Measurements from ENCODE around the gene CBARP. TPM values are rescaled to one million over a fixed set of nuclear protein-coding genes. Genes with fewer than 3 reads are reported as not detected.
A peak's percentile ranks its signal among the peaks of the same experiment; 100 is the strongest.

CBARP gene
- total and polyA plus RNA-seq, 2 of the 13 experiments (the other 11 are each of a cell fraction or from before 2014, with no cell fraction given), result 1.2 to 1.4 TPM

DNA sequence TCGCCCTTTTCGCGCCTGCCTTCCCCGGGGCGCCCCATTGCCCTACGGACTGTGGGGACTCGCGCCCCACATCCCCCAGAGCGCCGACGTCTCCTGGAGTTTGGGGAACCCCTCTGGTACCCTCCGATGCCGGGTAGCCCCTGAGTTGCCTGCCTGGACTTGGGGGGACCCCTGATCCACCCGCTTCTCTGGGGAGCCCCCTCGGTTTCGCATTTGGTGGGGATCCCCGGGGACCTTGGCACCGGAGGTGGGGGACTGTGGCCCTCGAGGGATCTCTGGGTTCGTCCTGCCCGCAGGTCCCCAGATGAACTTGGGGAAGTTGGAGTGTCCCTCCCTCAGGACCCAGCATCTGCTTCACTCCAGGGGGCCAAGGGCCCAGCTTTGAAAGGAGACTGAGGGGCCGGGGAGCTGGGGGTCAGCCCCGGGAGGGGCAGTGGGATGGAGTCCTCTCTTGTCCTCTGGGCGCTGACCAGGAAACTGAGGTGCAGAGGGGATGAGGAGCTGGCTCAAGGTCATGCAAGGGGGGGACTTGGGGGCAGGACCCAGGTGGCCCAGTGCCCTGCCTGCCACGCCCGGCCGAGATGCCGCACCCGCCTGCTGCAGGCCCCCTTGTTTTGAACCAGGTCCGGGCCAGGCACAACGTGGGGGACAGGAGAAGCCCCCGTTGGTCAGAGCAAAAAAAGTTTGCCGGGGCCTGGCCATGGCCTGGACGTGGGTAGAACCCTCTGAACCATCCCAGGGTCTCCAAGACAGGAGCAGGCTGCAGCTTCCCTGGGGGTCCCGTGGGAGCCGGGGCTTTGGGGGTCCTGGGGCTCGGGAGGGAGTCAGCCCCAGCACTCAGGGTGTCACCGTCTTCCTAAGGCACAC, 48.9 kb upstream of the CBARP start:
- peaks cover 0 to 3% of the 10 kb centered on the region in 2 experiments; a peak in 1 of 5 replicates for H3K36me3 ChIP-seq (replicated peaks in 1 of 2; ENCODE audit: control insufficient read depth in 1 of 2, insufficient read depth in 2 of 2, low read length in 2 of 2)
- H2AFZ ChIP-seq (ENCODE audit: low read length), result no peak overlapping the region
- peaks cover 76% of the 10 kb centered on the region for H3K4me1 ChIP-seq (ENCODE audit: insufficient read depth, low read length)
- peak overlapping the region; percentile 52 for H3K27ac ChIP-seq (ENCODE audit: extremely low read length, insufficient read depth, low read length)
- in situ Hi-C loops (cut with HindIII; ENCODE audit: extremely low pct_ligation_motif_present, low pct_unique_long_range_greater_than_20kb) (no loop called here), intact Hi-C loops (cut with micrococcal nuclease; ENCODE audit: unreplicated experiment) (no loop called here)
- no peak for FAIRE-seq
- peak overlapping the region; percentile 75 to 89 (median 82) for H3K4me3 ChIP-seq (replicated peaks in 1 of 3; ENCODE audit: insufficient read depth in 1 of 3, low read depth in 2 of 3, low read length in 3 of 3)
- ATAC-seq, result no peak
- H3K9me3 ChIP-seq (ENCODE audit: low read length), result no peaks in the 10 kb centered on the region
- H3K9ac ChIP-seq (ENCODE audit: insufficient read depth, low read depth, low read length), result peak overlapping the region; percentile 71
- BruUV-seq (replicated peaks), result no TSS peak
- H4K20me1 ChIP-seq (ENCODE audit: insufficient read depth, low read length), result no peaks in the 10 kb centered on the region
- DNase-seq (ENCODE audit: low spot score), result no peak
- CTCF ChIA-PET (ENCODE audit: low intra/inter-chr PET ratio, low total read pairs), result no interaction called here
- WGBS (ENCODE audit: low lambda C conversion rate), result 6% methylated on average over 3 of the region's 38 CpGs
- H3K79me2 ChIP-seq (ENCODE audit: insufficient read depth, low read length), result peaks cover 45% of the 10 kb centered on the region
- H3K4me2 ChIP-seq (ENCODE audit: low read depth, low read length), result peak overlapping the region; percentile 81
- H3K27me3 ChIP-seq (ENCODE audit: control insufficient read depth in 1 of 2, insufficient read depth in 2 of 2, low read length in 2 of 2), result no peaks in the 10 kb centered on the region; a peak in 1 of 5 replicates
- POLR2A ChIA-PET, result interaction anchor here (0.6 to 1.7 kb wide), 4 partner anchors 12 to 58 kb away, joined by 3 to 8 read pairs (median 4); partner anchors contain the start of genes CIRBP and FAM174C
- no peak; the same call in 1 of the 2 replicates for TF ChIP-seq GFI1 (CRISPR knock-in tag; IDR thresholded peaks at IDR 0.05; ENCODE audit: borderline replicate concordance)
- TF ChIP-seq PCBP1 (IDR thresholded peaks at IDR 0.05; ENCODE audit: borderline replicate concordance, low read depth, low read length), result 0 out of 2 replicates have a peak, but pooled peaks have one; percentile 17
- no peak for TF ChIP-seq ARNT (IDR thresholded peaks at IDR 0.05)
- TF ChIP-seq ZNF782 (CRISPR knock-in tag; IDR thresholded peaks at IDR 0.05; ENCODE audit: borderline replicate concordance), result no peak
- TF ChIP-seq AGO1 (IDR thresholded peaks at IDR 0.05; ENCODE audit: low read depth, low read length, poor library complexity, severe bottlenecking), result peak; percentile 41
- no peak for TF ChIP-seq ZNF44 (CRISPR knock-in tag; IDR thresholded peaks at IDR 0.05)
- TF ChIP-seq, protein P1, sequence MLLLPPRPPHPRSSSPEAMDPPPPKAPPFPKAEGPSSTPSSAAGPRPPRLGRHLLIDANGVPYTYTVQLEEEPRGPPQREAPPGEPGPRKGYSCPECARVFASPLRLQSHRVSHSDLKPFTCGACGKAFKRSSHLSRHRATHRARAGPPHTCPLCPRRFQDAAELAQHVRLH (CRISPR knock-in tag; IDR thresholded peaks at IDR 0.05; ENCODE audit: borderline replicate concordance, low read depth), result 0 out of 2 replicates have a peak, but pooled peaks have one; percentile 6
- no peak for TF ChIP-seq ZSCAN20 (CRISPR knock-in tag; IDR thresholded peaks at IDR 0.05; ENCODE audit: borderline replicate concordance)
- TF ChIP-seq FOXC1 (CRISPR knock-in tag; IDR thresholded peaks at IDR 0.05; ENCODE audit: borderline replicate concordance), result peak; percentile 55; the same call in 1 of the 2 replicates
- TF ChIP-seq, protein P2, sequence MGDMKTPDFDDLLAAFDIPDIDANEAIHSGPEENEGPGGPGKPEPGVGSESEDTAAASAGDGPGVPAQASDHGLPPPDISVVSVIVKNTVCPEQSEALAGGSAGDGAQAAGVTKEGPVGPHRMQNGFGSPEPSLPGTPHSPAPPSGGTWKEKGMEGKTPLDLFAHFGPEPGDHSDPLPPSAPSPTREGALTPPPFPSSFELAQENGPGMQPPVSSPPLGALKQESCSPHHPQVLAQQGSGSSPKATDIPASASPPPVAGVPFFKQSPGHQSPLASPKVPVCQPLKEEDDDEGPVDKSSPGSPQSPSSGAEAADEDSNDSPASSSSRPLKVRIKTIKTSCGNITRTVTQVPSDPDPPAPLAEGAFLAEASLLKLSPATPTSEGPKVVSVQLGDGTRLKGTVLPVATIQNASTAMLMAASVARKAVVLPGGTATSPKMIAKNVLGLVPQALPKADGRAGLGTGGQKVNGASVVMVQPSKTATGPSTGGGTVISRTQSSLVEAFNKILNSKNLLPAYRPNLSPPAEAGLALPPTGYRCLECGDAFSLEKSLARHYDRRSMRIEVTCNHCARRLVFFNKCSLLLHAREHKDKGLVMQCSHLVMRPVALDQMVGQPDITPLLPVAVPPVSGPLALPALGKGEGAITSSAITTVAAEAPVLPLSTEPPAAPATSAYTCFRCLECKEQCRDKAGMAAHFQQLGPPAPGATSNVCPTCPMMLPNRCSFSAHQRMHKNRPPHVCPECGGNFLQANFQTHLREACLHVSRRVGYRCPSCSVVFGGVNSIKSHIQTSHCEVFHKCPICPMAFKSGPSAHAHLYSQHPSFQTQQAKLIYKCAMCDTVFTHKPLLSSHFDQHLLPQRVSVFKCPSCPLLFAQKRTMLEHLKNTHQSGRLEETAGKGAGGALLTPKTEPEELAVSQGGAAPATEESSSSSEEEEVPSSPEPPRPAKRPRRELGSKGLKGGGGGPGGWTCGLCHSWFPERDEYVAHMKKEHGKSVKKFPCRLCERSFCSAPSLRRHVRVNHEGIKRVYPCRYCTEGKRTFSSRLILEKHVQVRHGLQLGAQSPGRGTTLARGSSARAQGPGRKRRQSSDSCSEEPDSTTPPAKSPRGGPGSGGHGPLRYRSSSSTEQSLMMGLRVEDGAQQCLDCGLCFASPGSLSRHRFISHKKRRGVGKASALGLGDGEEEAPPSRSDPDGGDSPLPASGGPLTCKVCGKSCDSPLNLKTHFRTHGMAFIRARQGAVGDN (CRISPR knock-in tag; IDR thresholded peaks at IDR 0.05), result peak; percentile 2; the same call in 1 of the 2 replicates
- no peak for TF ChIP-seq ZNF891 (CRISPR knock-in tag; IDR thresholded peaks at IDR 0.05)
- TF ChIP-seq, protein P3, sequence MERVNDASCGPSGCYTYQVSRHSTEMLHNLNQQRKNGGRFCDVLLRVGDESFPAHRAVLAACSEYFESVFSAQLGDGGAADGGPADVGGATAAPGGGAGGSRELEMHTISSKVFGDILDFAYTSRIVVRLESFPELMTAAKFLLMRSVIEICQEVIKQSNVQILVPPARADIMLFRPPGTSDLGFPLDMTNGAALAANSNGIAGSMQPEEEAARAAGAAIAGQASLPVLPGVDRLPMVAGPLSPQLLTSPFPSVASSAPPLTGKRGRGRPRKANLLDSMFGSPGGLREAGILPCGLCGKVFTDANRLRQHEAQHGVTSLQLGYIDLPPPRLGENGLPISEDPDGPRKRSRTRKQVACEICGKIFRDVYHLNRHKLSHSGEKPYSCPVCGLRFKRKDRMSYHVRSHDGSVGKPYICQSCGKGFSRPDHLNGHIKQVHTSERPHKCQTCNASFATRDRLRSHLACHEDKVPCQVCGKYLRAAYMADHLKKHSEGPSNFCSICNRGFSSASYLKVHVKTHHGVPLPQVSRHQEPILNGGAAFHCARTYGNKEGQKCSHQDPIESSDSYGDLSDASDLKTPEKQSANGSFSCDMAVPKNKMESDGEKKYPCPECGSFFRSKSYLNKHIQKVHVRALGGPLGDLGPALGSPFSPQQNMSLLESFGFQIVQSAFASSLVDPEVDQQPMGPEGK (CRISPR knock-in tag; IDR thresholded peaks at IDR 0.05), result peak; percentile 70
- no peak for TF ChIP-seq LCORL (IDR thresholded peaks at IDR 0.05)
- TF ChIP-seq LCORL (CRISPR knock-in tag; IDR thresholded peaks at IDR 0.05), result 0 out of 2 replicates have a peak, but pooled peaks have one; percentile 16
- no peak for TF ChIP-seq RFXANK (CRISPR knock-in tag; IDR thresholded peaks at IDR 0.05)
- no peak for TF ChIP-seq MTF1 (CRISPR knock-in tag; IDR thresholded peaks at IDR 0.05)
- TF ChIP-seq GLI4 (CRISPR knock-in tag; IDR thresholded peaks at IDR 0.05; ENCODE audit: borderline replicate concordance), result no peak
- no peak for TF ChIP-seq ZBTB42 (CRISPR knock-in tag; IDR thresholded peaks at IDR 0.05)
